ENCODE data around the gene PLA2G4D.

PLA2G4D gene, protein sequence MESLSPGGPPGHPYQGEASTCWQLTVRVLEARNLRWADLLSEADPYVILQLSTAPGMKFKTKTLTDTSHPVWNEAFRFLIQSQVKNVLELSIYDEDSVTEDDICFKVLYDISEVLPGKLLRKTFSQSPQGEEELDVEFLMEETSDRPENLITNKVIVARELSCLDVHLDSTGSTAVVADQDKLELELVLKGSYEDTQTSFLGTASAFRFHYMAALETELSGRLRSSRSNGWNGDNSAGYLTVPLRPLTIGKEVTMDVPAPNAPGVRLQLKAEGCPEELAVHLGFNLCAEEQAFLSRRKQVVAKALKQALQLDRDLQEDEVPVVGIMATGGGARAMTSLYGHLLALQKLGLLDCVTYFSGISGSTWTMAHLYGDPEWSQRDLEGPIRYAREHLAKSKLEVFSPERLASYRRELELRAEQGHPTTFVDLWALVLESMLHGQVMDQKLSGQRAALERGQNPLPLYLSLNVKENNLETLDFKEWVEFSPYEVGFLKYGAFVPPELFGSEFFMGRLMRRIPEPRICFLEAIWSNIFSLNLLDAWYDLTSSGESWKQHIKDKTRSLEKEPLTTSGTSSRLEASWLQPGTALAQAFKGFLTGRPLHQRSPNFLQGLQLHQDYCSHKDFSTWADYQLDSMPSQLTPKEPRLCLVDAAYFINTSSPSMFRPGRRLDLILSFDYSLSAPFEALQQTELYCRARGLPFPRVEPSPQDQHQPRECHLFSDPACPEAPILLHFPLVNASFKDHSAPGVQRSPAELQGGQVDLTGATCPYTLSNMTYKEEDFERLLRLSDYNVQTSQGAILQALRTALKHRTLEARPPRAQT

DNA sequence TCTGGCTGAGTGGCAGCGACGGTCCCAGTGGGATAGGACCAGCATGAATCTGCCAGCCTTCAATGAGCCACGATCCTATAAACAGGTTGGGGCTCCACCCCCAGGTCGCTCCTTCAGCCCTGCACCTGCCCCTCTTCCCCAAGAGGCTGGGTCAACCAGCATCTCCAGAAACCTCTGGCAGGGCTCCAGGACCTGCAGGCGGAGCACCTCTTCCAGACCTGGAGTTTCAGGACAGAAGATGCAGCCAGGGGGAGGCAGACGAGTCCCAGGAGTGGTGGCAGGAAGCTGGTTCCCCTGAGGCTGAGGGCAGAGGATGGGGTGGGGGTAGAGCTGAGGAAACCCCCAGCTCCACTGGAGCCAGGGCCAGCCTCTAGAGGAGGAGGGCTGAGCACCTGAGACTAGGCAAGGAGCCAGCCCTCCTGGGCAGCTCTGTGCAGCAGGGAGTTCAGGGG lies at the start of gene PLA2G4D:
PLA2G4D (minus strand) TSS at position 51 of the 452 bp plus-strand sequence. CDS start 103 bp downstream, outside the sequence.
- Mint-ChIP-seq H3K36me3 (ENCODE audit: low read depth) (no peaks in the 10 kb centered on the region), H3K4me3 (no peak within 1 kb of the TSS), H3K9me3 (no peaks in the 10 kb centered on the region), H3K27me3 (no peaks in the 10 kb centered on the region), H3K27ac (no peak within 1 kb of the TSS), H3K4me1 (ENCODE audit: low read depth) (no peaks in the 10 kb centered on the region)
- intact Hi-C loops (cut with micrococcal nuclease), result no loop called here

DNA sequence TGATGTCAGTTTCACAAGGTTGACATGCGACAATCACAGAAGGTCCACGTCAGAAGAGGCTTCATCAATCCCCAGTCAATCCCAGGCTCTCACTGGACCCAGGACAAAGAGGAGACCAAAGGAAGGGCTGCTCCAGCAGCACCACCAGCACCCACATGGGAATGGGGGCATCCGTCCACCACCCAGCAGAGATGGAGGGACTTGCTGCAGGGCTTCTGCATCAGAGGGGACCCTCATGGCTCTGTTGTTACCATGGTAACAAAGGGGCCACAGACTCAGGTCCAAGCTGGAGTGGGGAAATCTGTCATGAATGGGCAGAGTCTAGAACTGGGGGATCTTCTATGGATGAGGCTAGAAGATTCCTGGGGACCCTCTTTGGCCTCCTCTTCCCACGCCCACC lies 49.0 kb upstream of the PLA2G4D start:
- H3K4me3 Mint-ChIP-seq, result no peak overlapping the region
- H3K27ac Mint-ChIP-seq, result no peak overlapping the region
- H3K27me3 Mint-ChIP-seq, result peaks cover 27% of the 10 kb centered on the region
- intact Hi-C loops (cut with micrococcal nuclease), result no loop called here
- no peaks in the 10 kb centered on the region for H3K36me3 Mint-ChIP-seq (ENCODE audit: low read depth)
- H3K9me3 Mint-ChIP-seq, result no peaks in the 10 kb centered on the region
- peaks cover 11% of the 10 kb centered on the region for H3K4me1 Mint-ChIP-seq (ENCODE audit: low read depth)

DNA sequence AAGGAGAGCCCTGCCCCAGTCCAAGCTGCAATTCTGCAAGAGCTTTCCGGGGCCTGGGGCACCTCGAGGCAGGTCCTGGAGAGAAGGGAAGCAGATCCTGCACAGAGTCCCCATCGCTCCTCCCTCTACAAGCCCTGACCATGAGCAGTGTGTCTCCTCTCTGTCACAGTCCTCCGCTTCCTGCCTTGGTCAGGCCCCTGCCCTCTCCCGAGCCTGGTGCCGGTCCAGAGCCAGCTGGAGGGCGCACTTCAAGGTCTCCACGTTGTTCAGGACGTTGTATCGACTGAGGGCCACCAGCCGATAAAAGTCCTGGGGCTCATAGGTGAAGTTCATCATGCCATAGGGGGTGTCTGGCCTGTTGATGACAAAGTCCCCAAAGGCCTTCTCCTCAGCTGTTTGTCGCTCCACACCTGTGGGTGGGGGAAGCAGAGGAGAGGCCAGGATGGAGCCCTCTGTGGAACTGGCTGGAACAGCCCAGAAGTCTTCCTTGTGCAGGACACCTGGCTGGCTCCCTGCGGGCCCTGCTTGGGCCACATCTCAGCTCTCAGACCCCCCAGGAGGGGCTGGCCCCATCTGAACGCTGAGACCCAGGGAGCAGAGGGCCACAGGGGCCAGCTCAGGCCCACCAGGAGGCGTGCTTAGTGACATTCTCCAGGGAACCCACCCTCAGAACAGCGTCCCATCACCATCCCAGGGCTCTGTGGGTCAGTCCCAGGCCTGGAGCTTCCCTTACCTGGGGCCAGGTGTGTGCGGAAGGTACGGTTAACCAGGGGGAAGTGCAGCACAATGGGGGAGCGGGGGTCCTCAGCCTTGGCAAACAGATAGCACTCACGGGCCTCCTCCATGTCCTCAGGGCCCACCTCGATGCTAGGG lies 47.7 kb upstream of the PLA2G4D start:
- Mint-ChIP-seq H3K4me3 (no peak overlapping the region), H3K36me3 (ENCODE audit: low read depth) (no peaks in the 10 kb centered on the region), H3K27me3 (peaks cover 27% of the 10 kb centered on the region), H3K27ac (no peak overlapping the region), H3K4me1 (ENCODE audit: low read depth) (peaks cover 11% of the 10 kb centered on the region), H3K9me3 (no peaks in the 10 kb centered on the region)
- intact Hi-C loops (cut with micrococcal nuclease), result no loop called here

DNA sequence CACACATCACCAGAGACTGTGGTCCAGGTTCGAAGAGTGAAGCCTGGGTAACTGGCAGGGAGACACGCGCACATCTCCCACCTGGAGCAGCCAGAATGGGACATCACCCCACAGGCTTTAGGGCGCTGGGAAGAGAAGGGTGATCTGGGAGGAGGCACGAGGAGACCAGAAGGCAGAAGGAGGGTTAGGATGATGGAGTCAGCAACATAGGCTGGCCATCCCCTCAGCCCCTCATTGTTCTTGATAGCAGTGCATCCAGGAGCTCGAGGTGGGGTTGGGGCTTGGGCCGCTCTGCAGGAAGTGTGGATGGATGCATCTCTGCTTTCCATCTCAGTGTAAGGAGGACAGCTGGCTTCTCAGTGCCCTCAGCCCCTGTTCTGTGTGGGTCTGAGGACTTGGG lies 46.9 kb upstream of the PLA2G4D start:
- Mint-ChIP-seq H3K27ac (no peak overlapping the region), H3K4me1 (ENCODE audit: low read depth) (peaks cover 11% of the 10 kb centered on the region), H3K4me3 (no peak overlapping the region), H3K9me3 (no peaks in the 10 kb centered on the region), H3K27me3 (peaks cover 27% of the 10 kb centered on the region), H3K36me3 (ENCODE audit: low read depth) (no peaks in the 10 kb centered on the region)
- intact Hi-C loops (cut with micrococcal nuclease), result no loop called here

DNA sequence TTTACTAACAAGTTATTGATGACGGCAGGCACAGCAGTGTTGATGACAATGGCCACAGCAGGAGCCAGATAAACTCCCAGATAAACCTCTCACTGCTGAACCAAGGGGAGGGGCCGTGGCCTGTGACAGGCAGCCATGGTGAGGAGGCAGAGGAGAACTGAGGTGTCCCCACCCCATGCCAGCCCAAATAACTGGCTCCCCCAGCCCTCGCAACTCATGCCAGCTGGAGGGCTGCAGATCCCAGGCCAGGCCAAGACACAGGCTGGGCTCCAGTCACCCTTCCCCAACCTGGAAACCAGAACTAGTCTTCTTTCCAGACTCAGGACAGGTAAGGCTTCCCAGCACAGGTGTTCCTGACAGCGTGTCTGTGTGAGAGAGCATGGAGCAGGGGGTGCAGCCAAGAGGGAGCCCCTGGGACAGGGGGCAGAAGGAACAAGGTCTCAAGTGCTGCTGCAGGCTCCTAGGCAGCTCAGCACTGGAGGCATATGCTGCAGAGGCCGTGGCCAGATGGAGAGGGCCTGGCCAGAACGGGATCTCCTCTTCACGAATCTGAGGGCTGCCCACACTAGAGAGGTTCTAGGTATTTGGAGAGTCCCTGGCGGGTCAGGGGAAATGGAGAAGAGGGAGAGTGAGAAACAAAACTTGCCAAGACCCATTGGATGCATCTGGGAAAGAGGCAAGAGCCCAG lies 46.2 kb upstream of the PLA2G4D start:
- Mint-ChIP-seq H3K27me3 (peaks cover 26% of the 10 kb centered on the region), H3K4me3 (no peak overlapping the region), H3K4me1 (ENCODE audit: low read depth) (peaks cover 11% of the 10 kb centered on the region), H3K27ac (no peak overlapping the region), H3K36me3 (ENCODE audit: low read depth) (no peaks in the 10 kb centered on the region), H3K9me3 (no peaks in the 10 kb centered on the region)
- intact Hi-C loops (cut with micrococcal nuclease), result no loop called here

DNA sequence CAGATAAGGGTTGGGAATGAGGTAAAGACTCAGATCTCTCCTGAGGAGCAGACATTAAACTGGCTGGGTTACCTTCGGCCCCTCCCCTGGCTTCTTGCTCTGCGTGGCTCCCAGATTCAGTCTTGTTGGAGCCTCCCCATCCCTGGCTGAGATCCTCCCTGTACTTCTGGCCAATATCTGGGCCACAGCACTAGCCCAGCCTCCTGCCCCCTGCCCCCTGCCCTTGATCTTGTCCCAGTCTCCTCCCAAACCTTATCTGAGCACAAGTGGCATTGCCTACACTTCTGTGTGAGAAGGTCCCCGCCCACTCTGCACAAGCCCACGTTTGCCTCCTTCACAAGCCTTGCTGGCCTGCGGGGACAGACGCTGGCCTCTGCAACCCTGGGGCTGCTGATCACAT lies 45.2 kb upstream of the PLA2G4D start:
- no peak overlapping the region for H3K27ac Mint-ChIP-seq
- intact Hi-C loops (cut with micrococcal nuclease), result no loop called here
- H3K4me3 Mint-ChIP-seq, result no peak overlapping the region
- H3K36me3 Mint-ChIP-seq (ENCODE audit: low read depth), result no peaks in the 10 kb centered on the region
- H3K27me3 Mint-ChIP-seq, result peaks cover 26% of the 10 kb centered on the region
- peaks cover 11% of the 10 kb centered on the region for H3K4me1 Mint-ChIP-seq (ENCODE audit: low read depth)
- no peaks in the 10 kb centered on the region for H3K9me3 Mint-ChIP-seq

DNA sequence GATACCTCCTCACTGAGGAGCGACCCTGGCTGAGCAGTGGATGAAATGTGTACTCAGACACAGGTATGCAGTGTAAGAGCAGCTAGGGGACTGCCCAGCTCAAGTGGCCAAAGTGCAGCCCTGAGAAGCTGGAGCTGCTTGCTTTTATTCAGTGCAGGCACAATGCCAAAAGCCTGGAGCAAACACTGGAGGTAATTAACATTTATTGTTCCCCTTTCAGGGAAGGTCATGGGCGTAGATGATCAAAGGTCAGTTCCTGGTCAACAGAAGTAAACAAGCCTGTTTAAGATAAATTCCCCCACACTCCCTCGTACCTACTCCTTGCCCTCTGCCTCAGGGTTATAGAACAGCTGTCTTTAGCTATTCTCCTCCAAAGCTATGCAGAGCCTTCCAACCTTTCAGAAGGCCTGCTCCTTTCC lies 44.6 kb upstream of the PLA2G4D start:
- Mint-ChIP-seq H3K4me1 (ENCODE audit: low read depth) (peaks cover 11% of the 10 kb centered on the region), H3K9me3 (no peaks in the 10 kb centered on the region), H3K36me3 (ENCODE audit: low read depth) (no peaks in the 10 kb centered on the region), H3K27ac (no peak overlapping the region), H3K4me3 (no peak overlapping the region), H3K27me3 (peaks cover 22% of the 10 kb centered on the region)
- intact Hi-C loops (cut with micrococcal nuclease), result no loop called here

DNA sequence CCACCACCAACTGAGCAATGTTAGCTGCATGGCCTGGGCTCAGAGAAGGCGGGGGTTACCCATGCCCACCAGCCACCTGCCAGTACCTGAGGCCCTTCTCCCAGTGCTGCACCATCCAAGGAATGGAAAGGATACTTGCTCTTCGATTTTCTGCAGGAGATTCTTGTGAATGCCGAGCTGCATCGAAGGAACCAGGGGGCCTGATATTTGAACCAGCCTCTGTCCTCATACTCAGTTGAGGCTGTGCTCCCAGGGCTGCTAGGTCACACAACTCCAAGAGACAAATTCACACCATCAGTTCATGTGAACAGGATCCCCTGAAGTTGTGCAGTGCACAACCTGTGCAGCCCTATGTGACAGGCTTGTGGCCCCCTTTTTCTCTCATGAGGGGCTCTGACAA lies 44.0 kb upstream of the PLA2G4D start:
- peaks cover 18% of the 10 kb centered on the region for H3K27me3 Mint-ChIP-seq
- peaks cover 11% of the 10 kb centered on the region for H3K4me1 Mint-ChIP-seq (ENCODE audit: low read depth)
- intact Hi-C loops (cut with micrococcal nuclease), result no loop called here
- H3K27ac Mint-ChIP-seq, result no peak overlapping the region
- no peaks in the 10 kb centered on the region for H3K9me3 Mint-ChIP-seq
- no peaks in the 10 kb centered on the region for H3K36me3 Mint-ChIP-seq (ENCODE audit: low read depth)
- H3K4me3 Mint-ChIP-seq, result no peak overlapping the region

DNA sequence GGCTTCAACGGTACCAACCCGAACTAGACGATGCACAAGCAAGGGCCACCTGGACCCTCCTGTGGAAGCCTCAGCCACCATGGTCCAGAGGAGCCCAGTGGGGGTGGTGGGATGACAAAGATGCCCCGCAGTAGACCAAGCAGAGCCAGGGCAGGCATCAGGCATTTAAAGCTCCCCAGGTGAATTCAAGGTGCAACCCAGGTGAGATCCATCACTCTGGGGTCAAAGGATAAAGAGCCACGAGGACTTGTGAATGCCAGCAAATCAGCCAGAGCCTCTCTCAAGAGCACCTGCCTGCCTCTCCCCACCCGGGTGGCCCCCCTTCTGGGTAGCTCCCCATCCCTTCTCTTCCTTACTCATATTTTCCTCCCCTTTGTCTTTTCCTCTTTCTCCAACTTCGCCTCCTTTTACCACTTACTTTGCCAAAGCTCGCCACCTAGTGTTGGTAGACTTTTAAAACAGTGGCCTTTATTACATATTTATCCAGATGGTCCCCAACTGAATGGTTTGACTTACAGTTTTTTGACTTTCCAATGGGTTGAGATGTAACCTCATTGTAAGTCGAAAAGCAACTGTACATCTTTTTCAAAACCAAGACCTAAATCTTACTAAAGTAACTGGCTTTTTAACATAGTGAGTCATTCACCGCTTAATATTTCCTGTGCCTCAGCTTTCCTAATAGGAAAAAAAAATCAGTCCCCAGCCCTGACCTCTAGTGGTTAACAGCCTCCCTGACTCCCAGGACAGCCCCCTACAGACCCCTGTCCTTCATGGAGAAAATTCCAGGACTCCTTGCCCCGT lies 43.3 kb upstream of the PLA2G4D start:
- Mint-ChIP-seq H3K27ac (no peak overlapping the region), H3K27me3 (peaks cover 18% of the 10 kb centered on the region), H3K36me3 (ENCODE audit: low read depth) (no peaks in the 10 kb centered on the region), H3K4me1 (ENCODE audit: low read depth) (peaks cover 11% of the 10 kb centered on the region), H3K4me3 (no peak overlapping the region), H3K9me3 (no peaks in the 10 kb centered on the region)
- intact Hi-C loops (cut with micrococcal nuclease), result loop anchor here (2.0 kb wide), 1 partner anchor 149 kb away; no protein-coding TSS in a partner anchor

DNA sequence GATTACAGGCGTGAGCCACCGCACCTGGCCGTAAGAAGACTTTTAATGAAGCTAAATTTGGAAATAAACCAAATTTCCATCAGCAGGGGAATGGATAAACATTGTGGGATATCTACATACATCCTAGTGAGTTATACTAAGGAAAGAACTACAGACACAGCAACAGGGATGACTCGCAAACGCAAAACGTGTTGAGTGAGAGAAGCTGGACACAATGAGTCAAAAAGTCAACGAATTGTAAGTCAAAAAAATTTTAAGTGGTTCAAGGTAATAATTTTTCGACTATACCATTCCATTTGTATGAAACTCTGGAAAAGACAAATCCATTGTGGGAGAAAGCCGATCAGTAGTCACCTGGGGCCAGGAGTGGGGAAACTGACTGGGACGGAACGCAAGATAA lies 42.2 kb upstream of the PLA2G4D start:
- H3K36me3 Mint-ChIP-seq (ENCODE audit: low read depth), result no peaks in the 10 kb centered on the region
- no peak overlapping the region for H3K27ac Mint-ChIP-seq
- peaks cover 11% of the 10 kb centered on the region for H3K4me1 Mint-ChIP-seq (ENCODE audit: low read depth)
- H3K9me3 Mint-ChIP-seq, result no peaks in the 10 kb centered on the region
- peaks cover 14% of the 10 kb centered on the region for H3K27me3 Mint-ChIP-seq
- no peak overlapping the region for H3K4me3 Mint-ChIP-seq
- intact Hi-C loops (cut with micrococcal nuclease), result loop anchor here (2.0 kb wide), 1 partner anchor 148 kb away; no protein-coding TSS in a partner anchor

DNA sequence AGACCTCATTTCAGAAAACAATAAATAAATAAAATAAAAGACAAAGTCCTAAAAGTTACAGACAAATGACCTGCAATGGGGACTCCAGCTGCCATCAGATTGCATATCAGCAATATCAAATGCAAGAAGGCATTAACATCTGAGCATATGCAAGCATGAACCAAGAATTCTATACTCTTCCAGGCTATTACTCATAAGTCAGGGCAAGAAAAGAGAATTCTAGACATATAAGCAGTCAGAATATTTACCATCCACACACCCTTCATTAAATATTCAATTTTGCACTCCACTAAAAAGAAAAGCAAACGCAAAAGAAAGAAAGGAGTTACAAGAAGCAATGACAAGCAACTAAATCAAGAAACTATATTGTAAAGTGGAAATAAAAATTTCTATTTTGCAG lies 41.0 kb upstream of the PLA2G4D start:
- no peaks in the 10 kb centered on the region for H3K9me3 Mint-ChIP-seq
- peaks cover 11% of the 10 kb centered on the region for H3K4me1 Mint-ChIP-seq (ENCODE audit: low read depth)
- no peaks in the 10 kb centered on the region for H3K36me3 Mint-ChIP-seq (ENCODE audit: low read depth)
- peaks cover 10% of the 10 kb centered on the region for H3K27me3 Mint-ChIP-seq
- H3K4me3 Mint-ChIP-seq, result no peak overlapping the region
- intact Hi-C loops (cut with micrococcal nuclease), result no loop called here
- H3K27ac Mint-ChIP-seq, result no peak overlapping the region

DNA sequence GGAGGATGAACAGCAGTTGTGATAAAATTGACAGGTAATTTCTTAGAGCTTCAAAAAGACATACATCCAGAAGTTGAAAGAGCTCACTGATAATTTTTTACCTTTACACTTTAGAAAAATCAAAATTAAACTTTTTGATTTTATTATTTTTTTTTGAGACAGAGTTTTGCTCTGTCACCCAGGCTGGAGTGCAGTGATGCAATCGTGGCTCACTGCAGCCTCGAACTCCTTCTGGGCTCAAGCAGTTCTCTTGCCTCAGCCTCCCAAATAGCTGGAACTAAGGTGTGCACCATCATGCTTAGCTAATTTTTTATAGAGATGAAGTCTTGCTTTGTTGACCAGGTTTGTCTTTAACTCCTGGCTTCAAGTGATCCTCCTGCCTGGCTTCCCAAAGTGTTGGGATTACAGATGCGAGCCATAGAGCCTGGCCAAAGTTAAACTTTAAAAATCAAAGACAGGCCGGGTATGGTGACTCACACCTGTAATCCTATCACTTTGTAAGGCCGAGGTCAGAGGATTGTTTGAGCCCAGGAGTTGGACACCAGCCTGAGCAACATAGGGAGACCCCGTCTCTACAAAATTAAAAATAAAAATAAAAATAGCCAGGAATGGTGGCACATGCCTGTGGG lies 40.4 kb upstream of the PLA2G4D start:
- intact Hi-C loops (cut with micrococcal nuclease), result loop anchor here (1.0 kb wide), 1 partner anchor 68 kb away; no protein-coding TSS in a partner anchor

More for the DNA sequence above, 40.4 kb upstream of the PLA2G4D start:
- peaks cover 6% of the 10 kb centered on the region for H3K27me3 Mint-ChIP-seq
- H3K9me3 Mint-ChIP-seq, result no peaks in the 10 kb centered on the region
- no peaks in the 10 kb centered on the region for H3K36me3 Mint-ChIP-seq (ENCODE audit: low read depth)
- no peak overlapping the region for H3K27ac Mint-ChIP-seq
- H3K4me3 Mint-ChIP-seq, result no peak overlapping the region
- H3K4me1 Mint-ChIP-seq (ENCODE audit: low read depth), result peaks cover 8% of the 10 kb centered on the region
